Stomach (tissue), 9 donors: Measurements from ENCODE around the gene PDK3. TPM values are rescaled to one million over a fixed set of nuclear protein-coding genes. Genes with fewer than 3 reads are reported as not detected.

Experiments used
- DNase-seq, 2 donors: peaks; one replicate each; pipeline versions ENCODE4 v3.0.0 to v3.0.0-alpha.2; 2013 to 2019
- H3K27ac ChIP-seq, 5 donors: fragments of 200-600 bp in 4 of 5; sonication (generic) in 4 of 5; one replicate each; pipeline ENCODE4 v1.5.1; 2013 to 2019; ENCODE audit warnings: mild to moderate bottlenecking in 1 of 5, moderate library complexity in 1 of 5
- H3K27me3 ChIP-seq, 3 donors: fragments of 200-600 bp; sonication (generic); one replicate each; pipeline ENCODE4 v1.5.1; 2017 to 2019; ENCODE audit warnings: mixed run types in 1 of 3
- H3K36me3 ChIP-seq, 4 donors: fragments of 200-600 bp; sonication (generic); 1 replicate in 3 of 4; 2 replicates in 1 of 4; pipeline ENCODE4 v1.5.1; 2016 to 2019
- H3K4me1 ChIP-seq, 4 donors: fragments of 200-600 bp; sonication (generic); one replicate each; pipeline ENCODE4 v1.5.1; 2016 to 2019
- H3K4me3 ChIP-seq, 4 donors: fragments of 200-600 bp; sonication (generic) in 3 of 4; one replicate each; pipeline ENCODE4 v1.5.1; 2016 to 2019; ENCODE audit warnings: mild to moderate bottlenecking in 1 of 4
- H3K9me3 ChIP-seq, 4 donors: fragments of 200-600 bp; sonication (generic); one replicate each; pipeline ENCODE4 v1.5.1; 2016 to 2019
- CTCF ChIP-seq, 7 experiments: fragments of 450-650 bp in 4 of 7; fragments of 200-600 bp in 3 of 7; sonication (generic) in 3 of 7; IDR thresholded peaks; one replicate each; pipeline ENCODE4 v1.5.1; 2016 to 2019; ENCODE audit warnings: antibody characterized with exemption in 7 of 7, control low read depth in 2 of 7, mild to moderate bottlenecking in 1 of 7
- EP300 ChIP-seq: sonication (generic); formaldehyde crosslinking; IDR thresholded peaks from one replicate; pipeline ENCODE4 v1.6.1; 2017; ENCODE audit warnings: antibody characterized with exemption
- POLR2A ChIP-seq, 4 donors: fragments of 450-650 bp; IDR thresholded peaks; one replicate each; pipeline ENCODE4 v1.6.1; 2016; ENCODE audit warnings: antibody characterized with exemption in 4 of 4, control low read depth in 2 of 4, mild to moderate bottlenecking in 1 of 4, moderate library complexity in 1 of 4
- POLR2AphosphoS5 ChIP-seq, 3 donors: sonication (generic); formaldehyde crosslinking; IDR thresholded peaks; one replicate each; pipeline ENCODE4 v1.6.1; 2016; ENCODE audit warnings: antibody characterized with exemption in 3 of 3
- WGBS, 5 donors: extraction: QIAGEN DNeasy Blood & Tissue Kit in 3 of 5; methylation state at CpG; one replicate each; pipeline versions ENCODE4 v1.1.5 to v1.1.7; 2013 to 2018; 5-methylcytosine and 5-hydroxymethylcytosine counted together
- intact Hi-C: fragments of 100-400 bp; cut with DNase I; formaldehyde crosslinking; loops from one replicate; pipeline ENCODE4 v1.15.1; 2023; ENCODE audit warnings: low total_unique reads
- polyA plus RNA-seq, 3 donors: library from polyadenylated mRNA; stranded (reverse); fragments of 200-250 nt; gene quantifications; one replicate each; pipeline ENCODE4 v1.2.3, GENCODE V29; 2013
- total RNA-seq, 5 donors: library from RNA; depleted of rRNA; stranded (reverse); fragments of >200 nt; gene quantifications; one replicate each; pipeline versions ENCODE4 v1.1.0 to v1.2.3, GENCODE V29; 2014 to 2016
- donor health status: healthy with polysubstance abuse.
- donor health status: Bipolar disorder and iron deficiency.
- donor health status: healthy.

The PDK3 gene
- total and polyA plus RNA-seq, 8 donors = 0.29 to 81.1 (median 5.1) TPM

GRCh38 chrX:24547961-24548360, 82.9 kb downstream of the PDK3 start:
- DNase-seq = no peak
- no peaks in the 10 kb centered on the region for H3K36me3 ChIP-seq
- no peak overlapping the region for H3K27ac ChIP-seq
- H3K27me3 ChIP-seq = no peaks in the 10 kb centered on the region
- intact Hi-C loops = no loop called here
- no peaks in the 10 kb centered on the region for H3K9me3 ChIP-seq
- no peak overlapping the region for H3K4me3 ChIP-seq
- WGBS, 5 donors = 76 to 97% (median 94%) methylated on average over 1 of the region's 1 CpG
- H3K4me1 ChIP-seq = no peaks in the 10 kb centered on the region
- TF ChIP-seq CTCF (IDR thresholded peaks at IDR 0.05) (no peak), POLR2A (IDR thresholded peaks at IDR 0.05) (no peak), POLR2AphosphoS5 (IDR thresholded peaks at IDR 0.05) (no peak), EP300 (no peak)

- Histone ChIP-seq H3K9me3 (no peaks in the 10 kb centered on the region), H3K27ac (no peak overlapping the region), H3K4me1 (no peaks in the 10 kb centered on the region), H3K27me3 (no peaks in the 10 kb centered on the region), H3K36me3 (no peaks in the 10 kb centered on the region), H3K4me3 (no peak overlapping the region)
- 69 to 83% (median 75%) methylated on average over 5 of the region's 5 CpGs for WGBS, 5 donors
- intact Hi-C loops = no loop called here
- TF ChIP-seq CTCF (IDR thresholded peaks at IDR 0.05) (no peak), POLR2AphosphoS5 (IDR thresholded peaks at IDR 0.05) (no peak), POLR2A (IDR thresholded peaks at IDR 0.05) (no peak), EP300 (no peak)
- DNase-seq = no peak
Measured at GRCh38 chrX:24550166-24550565, 85.1 kb downstream of the PDK3 start.

GRCh38 chrX:24553011-24553410, 87.9 kb downstream of the PDK3 start:
- intact Hi-C loops = no loop called here
- peak in 1 of 2 donors; percentile 53 for DNase-seq
- no peak for TF ChIP-seq POLR2AphosphoS5 (IDR thresholded peaks at IDR 0.05)
- no peak for TF ChIP-seq CTCF (IDR thresholded peaks at IDR 0.05)
- TF ChIP-seq POLR2A (IDR thresholded peaks at IDR 0.05) = no peak
- TF ChIP-seq EP300 = no peak
- no peak overlapping the region for H3K27ac ChIP-seq
- WGBS, 5 donors = 40 to 62% (median 50%) methylated on average over 4 of the region's 4 CpGs
- no peaks in the 10 kb centered on the region for H3K36me3 ChIP-seq
- H3K27me3 ChIP-seq = no peaks in the 10 kb centered on the region
- no peaks in the 10 kb centered on the region for H3K9me3 ChIP-seq
- no peaks in the 10 kb centered on the region for H3K4me1 ChIP-seq
- no peak overlapping the region for H3K4me3 ChIP-seq

- Histone ChIP-seq H3K36me3 (no peaks in the 10 kb centered on the region), H3K27me3 (no peaks in the 10 kb centered on the region), H3K4me3 (no peak overlapping the region), H3K9me3 (no peaks in the 10 kb centered on the region), H3K27ac (no peak overlapping the region), H3K4me1 (no peaks in the 10 kb centered on the region)
- no peak for TF ChIP-seq EP300
- no peak for TF ChIP-seq POLR2A (IDR thresholded peaks at IDR 0.05)
- no peak for TF ChIP-seq POLR2AphosphoS5 (IDR thresholded peaks at IDR 0.05)
- TF ChIP-seq CTCF (IDR thresholded peaks at IDR 0.05) = no peak
- 53 to 74% (median 68%) methylated on average over 4 to 5 of the region's 5 CpGs for WGBS, 5 donors
- no peak for DNase-seq
- intact Hi-C loops = no loop called here
Measured at GRCh38 chrX:24561121-24561520, 96.0 kb downstream of the PDK3 start.
